ENCODE measurements around the gene CGB3. TPM values are rescaled to one million over a fixed set of nuclear protein-coding genes. Genes with fewer than 3 reads are reported as not detected.
"Not testable (repeated sequence)": the region's sequence is repeated elsewhere in the genome, so short reads cannot be mapped to it uniquely, and the experiment has no call there.

Gene CGB3
- total and polyA plus RNA-seq, 12 donors, result not detected

DNA sequence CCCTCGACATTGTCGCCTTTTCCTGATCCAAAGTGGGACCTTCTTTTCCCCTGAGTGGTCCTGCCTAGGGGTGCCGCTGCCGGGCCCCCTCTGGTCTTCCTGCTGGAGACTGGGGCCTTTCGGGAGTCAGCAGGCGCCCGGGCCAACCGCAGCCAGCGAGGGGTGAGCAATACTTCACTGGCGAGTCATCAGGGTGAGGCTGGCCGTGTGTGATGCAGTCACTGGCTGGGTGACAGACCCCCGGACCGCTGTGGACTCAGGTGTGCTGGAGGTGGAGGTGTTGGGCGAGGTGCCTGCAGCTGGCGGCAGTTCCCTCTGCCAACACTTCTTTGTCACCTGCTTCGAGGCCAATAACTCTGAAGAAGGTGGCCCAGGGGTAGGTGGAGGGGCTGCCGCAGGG is 18.0 kb upstream of the CGB3 start:
- no peaks in the 10 kb centered on the region for H3K36me3 ChIP-seq
- no peaks in the 10 kb centered on the region for H3K9me3 ChIP-seq
- DNase-seq (no peak), ATAC-seq (no peak)
- no peak overlapping the region for H3K4me3 ChIP-seq
- no peak overlapping the region for H3K27ac ChIP-seq
- no peak for TF ChIP-seq CTCF (IDR thresholded peaks at IDR 0.05)
- WGBS, 2 donors, result 74 to 79% methylated on average over 17 of the region's 17 CpGs
- intact Hi-C loops (cut with DNase I), result no loop called here
- H3K27me3 ChIP-seq, result no peaks in the 10 kb centered on the region
- H3K4me1 ChIP-seq, result no peaks in the 10 kb centered on the region

GRCh38 chr19:49039736-49040135 is 15.6 kb upstream of the CGB3 start:
- intact Hi-C loops (cut with DNase I); H3K4me3 ChIP-seq; H3K4me1 ChIP-seq; H3K27me3 ChIP-seq; H3K9me3 ChIP-seq; H3K27ac ChIP-seq; H3K36me3 ChIP-seq; DNase-seq; ATAC-seq: not testable (repeated sequence)
- 60 to 79% methylated on average over 9 of the region's 9 CpGs for WGBS, 2 donors

DNA sequence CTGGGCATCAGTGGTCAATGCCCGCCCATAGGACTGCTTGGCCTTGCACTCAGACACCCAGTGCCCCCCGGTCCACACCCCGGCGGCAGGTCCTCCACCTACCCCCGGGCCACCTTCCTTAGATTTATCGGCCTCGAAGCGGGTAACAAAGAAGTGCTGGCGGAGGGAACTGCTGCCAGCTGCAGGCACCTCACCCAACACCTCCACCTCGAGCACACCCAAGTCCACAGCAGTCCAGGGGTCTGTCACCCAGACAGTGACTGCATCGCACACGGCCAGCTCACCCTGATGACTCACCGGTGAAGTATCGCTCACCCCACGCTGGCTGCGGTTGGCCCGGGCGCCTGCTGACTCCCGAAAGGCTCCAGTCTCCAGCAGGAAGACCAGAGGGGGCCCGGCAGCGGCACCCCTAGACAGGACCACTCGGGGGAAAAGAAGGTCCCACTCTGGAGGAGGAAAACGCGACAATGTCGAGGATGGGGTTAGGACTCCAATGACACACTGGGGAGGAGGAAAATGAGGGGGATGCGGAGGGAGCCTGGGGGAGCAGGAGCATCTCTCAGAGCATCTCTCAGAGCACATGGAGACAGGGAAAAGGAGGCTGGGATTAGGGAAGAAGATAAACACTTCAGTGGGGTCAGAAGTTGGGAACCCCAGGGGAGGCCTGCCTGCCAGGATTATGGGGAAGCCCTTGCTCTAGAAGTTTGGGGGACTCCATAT is 14.6 kb upstream of the CGB3 start:
- ATAC-seq; H3K27me3 ChIP-seq; DNase-seq; H3K9me3 ChIP-seq; H3K36me3 ChIP-seq; H3K27ac ChIP-seq; intact Hi-C loops (cut with DNase I); H3K4me3 ChIP-seq; H3K4me1 ChIP-seq: not testable (repeated sequence)
- WGBS, 2 donors, result 84% methylated on average over 26 of the region's 26 CpGs

- H3K27me3 ChIP-seq; H3K4me3 ChIP-seq; H3K4me1 ChIP-seq; ATAC-seq; intact Hi-C loops (cut with DNase I); H3K27ac ChIP-seq; DNase-seq; H3K9me3 ChIP-seq; H3K36me3 ChIP-seq: not testable (repeated sequence)
- 92 to 94% methylated on average over 6 of the region's 8 CpGs for WGBS, 2 donors
Observed at GRCh38 chr19:49038111-49038510, 14.0 kb upstream of the CGB3 start.

DNA sequence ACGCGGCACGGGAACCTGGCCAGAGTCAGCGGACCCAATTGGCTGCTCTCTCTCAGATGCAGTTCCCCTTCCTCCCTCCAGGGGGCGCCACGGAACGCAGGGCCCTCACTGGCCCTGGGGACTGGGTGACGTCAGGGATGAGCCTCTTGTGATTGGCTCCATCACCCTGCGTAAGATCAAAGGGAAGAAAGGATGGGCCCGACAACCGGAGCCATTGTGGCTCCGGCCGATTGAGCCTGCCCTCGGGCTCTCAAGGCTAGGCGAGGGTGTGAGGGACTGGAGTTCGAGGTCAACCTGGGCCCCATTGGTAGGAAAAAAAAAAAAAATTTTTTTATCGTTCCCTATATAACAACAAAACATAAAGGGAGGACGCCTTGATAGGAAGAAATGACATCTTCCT is 12.7 kb upstream of the CGB3 start, which contains the start of gene CGB1:
CGB1 (minus strand) TSS at position 81 of the 400 bp plus-strand sequence. CDS start 184 bp downstream, outside the sequence.
- H3K9me3 ChIP-seq; intact Hi-C loops (cut with DNase I); ATAC-seq; H3K27me3 ChIP-seq; H3K27ac ChIP-seq; H3K4me1 ChIP-seq; DNase-seq; H3K4me3 ChIP-seq; H3K36me3 ChIP-seq: not testable (repeated sequence)
- peak in 7 of 9 donors; percentile 6 to 36 (median 22) for TF ChIP-seq CTCF (IDR thresholded peaks at IDR 0.05)
- 43 to 50% methylated on average over 17 to 18 of the region's 18 CpGs for WGBS, 2 donors

DNA sequence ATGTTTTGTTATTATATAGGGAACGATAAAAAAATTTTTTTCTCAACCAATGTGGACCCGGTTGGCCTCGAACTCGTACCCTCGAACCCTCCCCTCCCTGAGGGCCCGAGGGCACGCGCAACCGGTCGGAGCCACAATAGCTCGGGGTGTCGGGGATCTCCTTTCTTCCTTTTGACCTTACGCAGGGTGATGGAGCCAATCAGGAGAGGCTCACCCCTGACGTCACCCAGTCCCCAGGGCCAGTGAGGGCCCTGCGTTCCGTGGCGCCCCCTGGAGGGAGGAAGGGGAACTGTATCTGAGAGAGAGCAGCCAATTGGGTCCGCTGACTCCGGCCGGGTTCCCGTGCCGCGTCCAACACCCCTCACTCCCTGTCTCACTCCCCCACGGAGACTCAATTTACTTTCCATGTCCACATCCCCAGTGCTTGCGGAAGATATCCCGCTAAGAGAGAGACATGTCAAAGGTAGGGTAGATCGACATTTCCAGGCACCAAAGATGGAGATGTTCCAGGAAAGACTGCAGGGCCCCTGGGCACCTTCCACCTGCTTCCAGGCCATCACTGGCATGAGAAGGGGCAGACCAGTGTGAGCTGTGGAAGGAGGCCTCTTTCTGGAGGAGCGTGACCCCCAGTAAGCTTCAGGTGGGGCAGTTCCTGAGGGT is 7.6 kb upstream of the CGB3 start, which contains the start of gene CGB2:
CGB2 (plus strand) TSS at position 249 of the 660 bp plus-strand sequence; CDS start at position 455, 206 bp downstream.
- H3K4me1 ChIP-seq; H3K36me3 ChIP-seq; DNase-seq; ATAC-seq; H3K4me3 ChIP-seq; H3K27ac ChIP-seq; intact Hi-C loops (cut with DNase I); H3K9me3 ChIP-seq: not testable (repeated sequence)
- WGBS, 2 donors, result 19 to 24% methylated on average over 28 of the region's 28 CpGs
- peaks cover 0 to 11% (median 8%) of the 10 kb centered on the region in 7 donors for H3K27me3 ChIP-seq
- TF ChIP-seq CTCF (IDR thresholded peaks at IDR 0.05), result peak in 5 of 9 donors; percentile 11 to 46 (median 31)

DNA sequence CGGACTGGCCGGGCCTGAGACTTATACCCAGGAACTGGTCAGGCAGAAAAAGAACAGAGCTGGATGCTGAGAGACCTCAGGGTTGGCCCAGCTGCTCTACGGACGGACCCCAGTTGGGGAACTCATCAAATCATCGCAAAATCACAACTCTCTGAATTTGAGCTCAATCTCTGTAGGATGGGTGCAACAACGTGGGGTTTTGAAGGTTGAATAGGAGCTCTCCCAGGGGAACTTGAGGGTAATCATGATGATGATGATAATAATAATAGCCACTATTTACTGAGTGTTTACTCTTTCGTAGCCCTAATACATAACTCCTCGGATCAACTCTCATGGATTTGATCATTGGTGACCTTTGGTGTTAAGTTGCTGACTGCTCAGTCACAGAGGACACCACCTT is 6.2 kb upstream of the CGB3 start:
- H3K36me3 ChIP-seq; DNase-seq; ATAC-seq; H3K4me1 ChIP-seq; H3K9me3 ChIP-seq; H3K4me3 ChIP-seq; H3K27ac ChIP-seq; H3K27me3 ChIP-seq; intact Hi-C loops (cut with DNase I): not testable (repeated sequence)
- 84 to 97% methylated on average over 5 to 6 of the region's 8 CpGs for WGBS, 2 donors

- ATAC-seq; intact Hi-C loops (cut with DNase I); H3K9me3 ChIP-seq; H3K4me3 ChIP-seq; H3K4me1 ChIP-seq; H3K27ac ChIP-seq; DNase-seq; H3K36me3 ChIP-seq; H3K27me3 ChIP-seq: not testable (repeated sequence)
- WGBS, 2 donors, result 80 to 81% methylated on average over 14 of the region's 14 CpGs
Observed at GRCh38 chr19:49029749-49030148, 5.6 kb upstream of the CGB3 start.

Measured in heart right ventricle (tissue), 16 donors.